Cardiac fibroblast (primary cell): ENCODE measurements around the gene WDR45B.

ENCODE experiments used
- DNase-seq, 2 donors: peaks; one replicate each; pipeline versions ENCODE4 v3.0.0 to v3.0.0-alpha.2; 2010; ENCODE audit warnings: low read depth in 2 of 2
- H3K4me3 ChIP-seq, 2 donors: replicated peaks in 1 of 2; 1 replicate in 1 of 2; 2 replicates in 1 of 2; pipeline ENCODE4 v1.5.1; 2011; ENCODE audit warnings: low read depth in 2 of 2, low read length in 2 of 2, mild to moderate bottlenecking in 2 of 2, moderate library complexity in 1 of 2
- TF ChIP-seq, protein P1 (sequence below): IDR thresholded peaks from one replicate; pipeline ENCODE4 v1.5.1; 2011; ENCODE audit warnings: low read depth, mild to moderate bottlenecking, low read length, inconsistent platforms

WDR45B gene

DNA sequence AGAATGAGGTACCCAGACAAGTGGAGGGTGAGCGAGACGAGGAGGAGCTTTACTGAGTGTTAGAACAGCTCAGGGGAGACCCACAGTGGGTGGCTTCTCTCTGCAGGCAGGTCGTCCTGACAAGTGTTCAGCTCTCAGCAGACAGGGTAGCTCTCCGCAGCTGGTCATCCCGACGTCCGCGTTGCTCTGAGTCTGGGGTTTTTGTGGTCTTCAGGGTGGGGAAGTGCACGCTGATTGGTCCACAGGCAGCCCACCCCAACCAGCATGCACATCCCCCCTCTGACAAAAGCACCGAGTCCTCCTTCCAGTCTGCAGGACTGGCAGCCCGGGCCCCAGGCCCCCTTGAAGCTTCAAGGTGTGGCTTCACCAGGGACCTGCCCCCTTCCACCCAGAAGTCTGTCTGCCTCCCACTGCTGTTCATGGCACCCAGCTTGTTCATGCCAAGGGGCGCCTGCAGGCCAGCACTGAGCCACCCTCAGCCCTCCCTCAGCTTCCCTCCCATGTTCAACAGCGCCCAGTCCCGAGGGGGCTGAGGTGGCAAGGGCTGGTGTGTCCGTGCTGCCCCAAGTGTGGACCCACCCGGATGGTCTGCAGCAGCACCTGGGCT lies 19.9 kb upstream of the WDR45B start:
- H3K4me3 ChIP-seq, result no peak overlapping the region
- no peak for DNase-seq
- TF ChIP-seq, protein P1, sequence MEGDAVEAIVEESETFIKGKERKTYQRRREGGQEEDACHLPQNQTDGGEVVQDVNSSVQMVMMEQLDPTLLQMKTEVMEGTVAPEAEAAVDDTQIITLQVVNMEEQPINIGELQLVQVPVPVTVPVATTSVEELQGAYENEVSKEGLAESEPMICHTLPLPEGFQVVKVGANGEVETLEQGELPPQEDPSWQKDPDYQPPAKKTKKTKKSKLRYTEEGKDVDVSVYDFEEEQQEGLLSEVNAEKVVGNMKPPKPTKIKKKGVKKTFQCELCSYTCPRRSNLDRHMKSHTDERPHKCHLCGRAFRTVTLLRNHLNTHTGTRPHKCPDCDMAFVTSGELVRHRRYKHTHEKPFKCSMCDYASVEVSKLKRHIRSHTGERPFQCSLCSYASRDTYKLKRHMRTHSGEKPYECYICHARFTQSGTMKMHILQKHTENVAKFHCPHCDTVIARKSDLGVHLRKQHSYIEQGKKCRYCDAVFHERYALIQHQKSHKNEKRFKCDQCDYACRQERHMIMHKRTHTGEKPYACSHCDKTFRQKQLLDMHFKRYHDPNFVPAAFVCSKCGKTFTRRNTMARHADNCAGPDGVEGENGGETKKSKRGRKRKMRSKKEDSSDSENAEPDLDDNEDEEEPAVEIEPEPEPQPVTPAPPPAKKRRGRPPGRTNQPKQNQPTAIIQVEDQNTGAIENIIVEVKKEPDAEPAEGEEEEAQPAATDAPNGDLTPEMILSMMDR, result no peak

DNA sequence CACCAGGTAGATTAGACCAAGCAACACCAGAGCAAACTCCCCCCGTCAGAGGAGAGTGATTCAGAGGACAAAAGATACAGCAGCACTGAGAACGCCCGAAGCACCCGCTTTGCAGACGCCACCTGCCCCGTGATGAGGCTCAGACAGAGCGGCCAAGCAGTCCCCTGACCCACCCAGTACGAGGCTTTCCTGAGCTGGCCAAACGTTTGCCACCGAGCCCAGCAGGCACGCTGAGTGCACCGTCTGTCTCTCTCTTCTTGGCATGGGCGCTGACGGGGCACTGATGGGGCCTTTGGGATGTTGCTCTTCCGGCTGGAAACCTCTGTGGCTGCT lies 19.4 kb upstream of the WDR45B start:
- TF ChIP-seq, protein P1, result no peak
- no peak overlapping the region for H3K4me3 ChIP-seq
- DNase-seq, result no peak

DNA sequence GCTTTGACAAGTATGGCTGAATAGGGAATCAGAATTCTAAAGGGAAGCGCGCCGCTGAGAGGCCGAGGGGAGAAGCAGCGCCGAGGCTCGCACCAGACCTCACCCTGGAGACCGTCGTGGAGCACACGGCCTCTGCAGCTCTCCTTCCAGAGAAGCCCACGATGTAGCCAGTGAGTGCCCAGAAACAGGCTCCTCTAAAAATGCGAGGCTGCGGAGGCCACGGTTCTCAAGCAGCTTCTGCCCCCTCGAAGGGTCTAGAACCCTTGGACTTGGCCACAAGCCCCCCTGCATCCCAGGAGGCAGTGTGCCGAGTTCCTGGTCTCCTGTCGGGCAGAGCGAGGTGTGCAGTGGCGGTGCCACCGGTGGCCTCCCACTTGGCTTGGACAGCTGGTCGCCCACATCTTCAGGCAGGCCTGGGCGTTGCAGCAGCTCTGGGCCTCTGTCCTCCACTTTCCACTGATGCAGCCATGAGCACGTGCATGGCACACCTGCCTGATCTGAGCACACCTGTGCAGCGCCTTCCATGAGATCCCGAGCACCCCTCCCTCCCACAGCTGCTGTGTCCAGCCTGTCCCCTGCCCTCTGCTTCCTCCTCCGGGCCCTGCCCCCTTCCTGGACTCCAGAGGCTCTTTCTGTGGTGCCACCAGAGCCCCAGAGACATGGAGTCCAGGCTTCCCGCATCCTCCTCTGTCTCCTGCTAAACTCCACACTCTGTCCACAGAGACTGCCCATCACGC lies 18.9 kb upstream of the WDR45B start:
- TF ChIP-seq, protein P1, result no peak
- DNase-seq, result no peak
- H3K4me3 ChIP-seq, result no peak overlapping the region

DNA sequence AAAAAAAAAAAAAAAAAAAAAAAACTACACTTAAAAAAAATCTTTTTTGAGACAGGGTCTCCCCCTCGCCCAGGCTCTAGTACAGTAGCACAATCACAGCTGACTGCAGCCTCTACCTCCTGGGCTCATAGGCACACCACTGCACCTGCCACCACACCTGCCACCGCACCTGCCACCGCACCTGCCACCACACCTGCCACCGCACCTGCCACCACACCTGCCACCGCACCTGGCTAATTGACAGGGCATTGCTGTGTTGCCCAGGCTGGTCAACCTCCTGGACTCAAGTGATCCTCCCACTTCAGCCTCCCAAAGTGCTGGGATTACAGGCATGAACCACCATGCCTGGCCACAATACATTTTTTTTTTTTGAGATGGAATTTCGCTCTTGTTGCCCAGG lies 17.6 kb upstream of the WDR45B start:
- TF ChIP-seq, protein P1, result no peak
- no peak for DNase-seq
- no peak overlapping the region for H3K4me3 ChIP-seq

DNA sequence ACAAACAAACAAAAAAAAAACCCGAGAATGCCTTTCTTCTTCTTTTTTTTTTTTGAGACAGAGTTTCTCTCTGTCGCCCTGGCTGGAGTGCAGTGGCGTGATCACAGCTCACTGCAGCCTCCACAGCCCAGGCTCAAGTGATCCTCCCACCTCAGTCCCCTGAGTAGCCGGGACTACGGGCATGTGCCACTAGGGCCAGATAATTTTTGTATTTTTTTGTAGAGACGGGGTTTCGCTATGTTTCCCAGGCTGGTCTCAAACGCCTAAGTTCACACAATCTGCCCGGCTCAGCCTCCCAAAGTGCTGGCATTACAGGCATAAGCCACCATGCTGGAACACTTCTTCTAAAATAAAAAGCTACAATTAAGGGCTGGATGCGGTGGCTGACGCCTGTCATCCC lies 17.0 kb upstream of the WDR45B start:
- DNase-seq, result no peak
- TF ChIP-seq, protein P1, result no peak
- H3K4me3 ChIP-seq, result no peak overlapping the region

DNA sequence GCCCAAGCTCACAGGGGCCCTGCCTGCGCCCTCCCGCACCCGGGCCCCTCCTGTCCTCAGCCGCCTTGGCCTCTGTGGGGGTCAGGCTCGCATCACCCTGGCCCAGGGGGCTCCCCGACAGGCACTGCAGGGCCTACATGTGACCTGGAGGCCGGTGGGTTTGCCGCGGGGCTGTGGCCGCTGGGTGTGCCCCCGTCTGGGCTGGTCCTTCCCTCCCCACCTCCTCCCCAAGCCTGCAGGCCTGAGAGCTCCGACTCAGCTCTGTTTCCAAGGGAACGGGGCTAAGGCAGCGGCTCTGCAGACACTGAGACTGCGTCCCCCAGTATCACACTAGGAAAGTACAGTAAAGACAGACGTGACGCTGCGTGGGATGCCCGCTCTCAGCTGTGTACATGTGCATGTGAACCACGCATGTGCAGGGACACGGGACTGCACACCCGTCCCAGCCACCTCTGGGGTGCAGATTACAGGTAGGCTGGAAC lies 16.5 kb upstream of the WDR45B start:
- H3K4me3 ChIP-seq, result no peak overlapping the region
- TF ChIP-seq, protein P1, result no peak
- DNase-seq, result no peak

DNA sequence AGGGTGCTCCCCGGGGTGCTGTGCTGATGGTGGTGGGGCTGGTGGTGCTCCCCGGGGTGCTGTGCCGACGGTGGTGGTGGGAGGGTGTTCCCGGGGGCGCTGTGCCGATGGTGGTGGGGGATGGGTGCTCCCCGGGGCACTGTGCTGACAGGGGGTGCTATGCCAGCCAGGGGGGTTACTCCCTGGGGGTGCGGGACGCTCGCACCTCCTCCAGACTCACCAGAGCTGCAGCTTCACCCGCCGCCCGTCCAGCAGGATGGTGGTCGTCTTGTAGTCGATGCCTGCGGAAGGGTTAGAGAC lies 16.0 kb upstream of the WDR45B start:
- TF ChIP-seq, protein P1, result no peak
- DNase-seq, result no peak
- no peak overlapping the region for H3K4me3 ChIP-seq
